ENCODE measurements around the gene EMC10.
A peak's percentile ranks its signal among the peaks of the same experiment; 100 is the strongest.

Gene EMC10

DNA sequence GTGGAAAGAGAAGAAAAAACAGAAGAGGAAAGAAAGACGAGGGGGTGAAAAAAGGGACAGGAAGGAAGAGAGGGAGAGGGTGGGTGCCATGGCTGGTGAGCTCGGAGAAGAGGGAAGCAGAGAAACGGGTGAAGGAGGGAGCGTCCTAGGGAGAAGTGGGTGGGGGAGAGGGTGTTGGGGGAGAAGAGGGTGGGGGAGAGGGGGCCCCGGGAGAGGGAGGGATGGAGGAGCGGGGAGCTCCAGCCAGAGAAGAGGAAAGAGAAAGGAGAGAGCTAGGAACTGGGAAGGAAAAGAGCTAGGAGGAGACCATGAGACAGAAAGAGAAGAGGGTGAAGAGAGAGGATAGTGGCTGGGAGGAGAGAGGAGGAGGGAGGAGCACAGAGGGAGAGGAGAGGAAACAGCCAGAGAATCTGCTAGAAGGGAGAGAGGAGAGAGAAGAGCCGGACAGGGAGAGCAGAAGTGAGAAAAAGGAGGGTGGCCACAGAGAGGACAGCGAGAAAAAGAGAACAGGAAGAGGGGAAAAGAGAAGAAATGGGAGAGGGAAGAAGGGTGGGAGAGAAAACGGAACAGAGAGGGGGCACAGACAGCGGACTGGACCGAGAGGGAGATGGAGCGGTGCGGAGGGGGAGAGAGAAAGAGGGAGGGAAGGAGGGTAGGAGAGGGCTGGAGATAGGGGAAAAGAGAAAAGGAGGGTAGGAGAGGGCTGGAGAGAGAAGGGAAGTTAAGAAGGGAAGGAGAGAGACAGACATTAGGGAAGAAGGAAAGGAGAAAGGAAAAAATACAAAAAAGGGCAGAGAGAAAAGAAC is 12.3 kb downstream of the EMC10 start (continued):
- no peak for TF ChIP-seq ZNF146 (tag by site-specific recombination; IDR thresholded peaks at IDR 0.05)
- no peak for TF ChIP-seq KLF10 (tag by site-specific recombination; IDR thresholded peaks at IDR 0.05)
- TF ChIP-seq KLF7 (tag by site-specific recombination; IDR thresholded peaks at IDR 0.05; ENCODE audit: borderline replicate concordance): no peak
- no peak for TF ChIP-seq ZNF837 (tag by site-specific recombination; IDR thresholded peaks at IDR 0.05)
- no peak for TF ChIP-seq ZFP3 (tag by site-specific recombination; IDR thresholded peaks at IDR 0.05; ENCODE audit: low read depth)
- peak; percentile 94 for TF ChIP-seq PRDM1 (tag by site-specific recombination; IDR thresholded peaks at IDR 0.05)

- POLR2A ChIA-PET: interaction anchor here (1.5 kb wide), 1 partner anchor 39 kb away, joined by 3 read pairs; no protein-coding TSS in a partner anchor
- no peak for TF ChIP-seq MYNN (tag by site-specific recombination; IDR thresholded peaks at IDR 0.05; ENCODE audit: borderline replicate concordance)
- TF ChIP-seq ZNF19 (tag by site-specific recombination; IDR thresholded peaks at IDR 0.05; ENCODE audit: low read depth): no peak
- no peak for TF ChIP-seq ZNF558 (tag by site-specific recombination; IDR thresholded peaks at IDR 0.05)
- peak; percentile 46 for TF ChIP-seq ZNF341 (tag by site-specific recombination; IDR thresholded peaks at IDR 0.05; ENCODE audit: low read depth)
- TF ChIP-seq ZNF596 (tag by site-specific recombination; IDR thresholded peaks at IDR 0.05): no peak
- no peak for TF ChIP-seq ZNF76 (tag by site-specific recombination; IDR thresholded peaks at IDR 0.05; ENCODE audit: borderline replicate concordance, low read depth)
- 0 out of 2 replicates have a peak, but pooled peaks have one; percentile 10 for TF ChIP-seq SP2 (tag by site-specific recombination; IDR thresholded peaks at IDR 0.05)
- peak; percentile 74 for TF ChIP-seq SCRT2 (tag by site-specific recombination; IDR thresholded peaks at IDR 0.05)
- TF ChIP-seq ZNF677 (tag by site-specific recombination; IDR thresholded peaks at IDR 0.05): no peak
- no peak for TF ChIP-seq ZEB2 (tag by site-specific recombination; IDR thresholded peaks at IDR 0.05)
- TF ChIP-seq MEIS1 (CRISPR knock-in tag; IDR thresholded peaks at IDR 0.05; ENCODE audit: borderline replicate concordance): no peak
- no peak for TF ChIP-seq HOXD13 (CRISPR knock-in tag; IDR thresholded peaks at IDR 0.05; ENCODE audit: borderline replicate concordance)
- H3K4me1 ChIP-seq (ENCODE audit: control insufficient read depth, insufficient read depth, low read length): no peaks in the 10 kb centered on the region
- no peak overlapping the region for H3K27ac ChIP-seq (ENCODE audit: extremely low read depth, low read depth, low read length)
- CTCF ChIA-PET: interaction anchor here (0.7 to 1.7 kb wide), 3 partner anchors 11 to 290 kb away, joined by 3 to 4 read pairs (median 4); no protein-coding TSS in a partner anchor
- H3K9me3 ChIP-seq (ENCODE audit: control insufficient read depth, insufficient read depth, low read depth, low read length): no peaks in the 10 kb centered on the region
- H3K4me3 ChIP-seq (ENCODE audit: low read depth, low read length): no peak overlapping the region
- H3K36me3 ChIP-seq (ENCODE audit: control insufficient read depth in 2 of 2, insufficient read depth in 1 of 2, low read length in 2 of 2): peaks cover 0 to 24% of the 10 kb centered on the region in 2 experiments; a peak in 1 of 3 replicates
These were observed 13.2 kb downstream of the EMC10 start for GRCh38 chr19:50489461-50490011.

DNA sequence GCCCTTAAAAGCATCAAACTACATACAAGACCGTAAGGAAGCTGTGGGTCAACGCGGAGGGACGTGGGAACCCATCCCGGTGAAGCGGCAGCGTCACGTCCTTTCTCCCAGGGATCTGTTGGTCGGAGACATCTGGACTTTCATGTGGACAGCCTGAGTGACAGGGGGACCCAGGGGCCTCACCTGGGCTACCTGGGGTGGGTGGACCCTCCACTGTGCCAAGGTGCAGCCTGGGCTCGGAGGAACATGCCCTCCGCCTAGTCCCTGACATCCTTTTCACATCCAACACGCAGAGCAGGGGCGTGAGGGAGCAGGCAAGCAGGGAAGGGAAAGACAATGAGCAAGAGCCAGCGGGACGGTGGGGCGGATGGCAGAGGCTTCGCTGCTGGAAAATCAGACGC is 14.1 kb downstream of the EMC10 start:
- H3K36me3 ChIP-seq (ENCODE audit: control insufficient read depth in 2 of 2, insufficient read depth in 1 of 2, low read length in 2 of 2): peaks cover 0 to 15% of the 10 kb centered on the region in 2 experiments; a peak in 1 of 3 replicates
- H3K9me3 ChIP-seq (ENCODE audit: control insufficient read depth, insufficient read depth, low read depth, low read length): no peaks in the 10 kb centered on the region
- ChIA-PET POLR2A (no interaction called here), CTCF (no interaction called here)
- H3K4me1 ChIP-seq (ENCODE audit: control insufficient read depth, insufficient read depth, low read length): no peaks in the 10 kb centered on the region
- H3K4me3 ChIP-seq (ENCODE audit: low read depth, low read length): no peak overlapping the region
- H3K27ac ChIP-seq (ENCODE audit: extremely low read depth, low read depth, low read length): no peak overlapping the region
- TF ChIP-seq PATZ1 (tag by site-specific recombination; IDR thresholded peaks at IDR 0.05): no peak
- no peak for TF ChIP-seq ZFHX2 (tag by site-specific recombination; conservative IDR thresholded peaks at IDR 0.05)
- no peak for TF ChIP-seq ZNF211 (tag by site-specific recombination; IDR thresholded peaks at IDR 0.05; ENCODE audit: low read depth)
- no peak for TF ChIP-seq MYNN (tag by site-specific recombination; IDR thresholded peaks at IDR 0.05; ENCODE audit: borderline replicate concordance)
- no peak for TF ChIP-seq GFI1B (tag by site-specific recombination; IDR thresholded peaks at IDR 0.05)
- TF ChIP-seq, protein P1, sequence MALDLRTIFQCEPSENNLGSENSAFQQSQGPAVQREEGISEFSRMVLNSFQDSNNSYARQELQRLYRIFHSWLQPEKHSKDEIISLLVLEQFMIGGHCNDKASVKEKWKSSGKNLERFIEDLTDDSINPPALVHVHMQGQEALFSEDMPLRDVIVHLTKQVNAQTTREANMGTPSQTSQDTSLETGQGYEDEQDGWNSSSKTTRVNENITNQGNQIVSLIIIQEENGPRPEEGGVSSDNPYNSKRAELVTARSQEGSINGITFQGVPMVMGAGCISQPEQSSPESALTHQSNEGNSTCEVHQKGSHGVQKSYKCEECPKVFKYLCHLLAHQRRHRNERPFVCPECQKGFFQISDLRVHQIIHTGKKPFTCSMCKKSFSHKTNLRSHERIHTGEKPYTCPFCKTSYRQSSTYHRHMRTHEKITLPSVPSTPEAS (tag by site-specific recombination; IDR thresholded peaks at IDR 0.05): no peak
- no peak for TF ChIP-seq ZBTB20 (tag by site-specific recombination; IDR thresholded peaks at IDR 0.05)
- TF ChIP-seq, protein P2, sequence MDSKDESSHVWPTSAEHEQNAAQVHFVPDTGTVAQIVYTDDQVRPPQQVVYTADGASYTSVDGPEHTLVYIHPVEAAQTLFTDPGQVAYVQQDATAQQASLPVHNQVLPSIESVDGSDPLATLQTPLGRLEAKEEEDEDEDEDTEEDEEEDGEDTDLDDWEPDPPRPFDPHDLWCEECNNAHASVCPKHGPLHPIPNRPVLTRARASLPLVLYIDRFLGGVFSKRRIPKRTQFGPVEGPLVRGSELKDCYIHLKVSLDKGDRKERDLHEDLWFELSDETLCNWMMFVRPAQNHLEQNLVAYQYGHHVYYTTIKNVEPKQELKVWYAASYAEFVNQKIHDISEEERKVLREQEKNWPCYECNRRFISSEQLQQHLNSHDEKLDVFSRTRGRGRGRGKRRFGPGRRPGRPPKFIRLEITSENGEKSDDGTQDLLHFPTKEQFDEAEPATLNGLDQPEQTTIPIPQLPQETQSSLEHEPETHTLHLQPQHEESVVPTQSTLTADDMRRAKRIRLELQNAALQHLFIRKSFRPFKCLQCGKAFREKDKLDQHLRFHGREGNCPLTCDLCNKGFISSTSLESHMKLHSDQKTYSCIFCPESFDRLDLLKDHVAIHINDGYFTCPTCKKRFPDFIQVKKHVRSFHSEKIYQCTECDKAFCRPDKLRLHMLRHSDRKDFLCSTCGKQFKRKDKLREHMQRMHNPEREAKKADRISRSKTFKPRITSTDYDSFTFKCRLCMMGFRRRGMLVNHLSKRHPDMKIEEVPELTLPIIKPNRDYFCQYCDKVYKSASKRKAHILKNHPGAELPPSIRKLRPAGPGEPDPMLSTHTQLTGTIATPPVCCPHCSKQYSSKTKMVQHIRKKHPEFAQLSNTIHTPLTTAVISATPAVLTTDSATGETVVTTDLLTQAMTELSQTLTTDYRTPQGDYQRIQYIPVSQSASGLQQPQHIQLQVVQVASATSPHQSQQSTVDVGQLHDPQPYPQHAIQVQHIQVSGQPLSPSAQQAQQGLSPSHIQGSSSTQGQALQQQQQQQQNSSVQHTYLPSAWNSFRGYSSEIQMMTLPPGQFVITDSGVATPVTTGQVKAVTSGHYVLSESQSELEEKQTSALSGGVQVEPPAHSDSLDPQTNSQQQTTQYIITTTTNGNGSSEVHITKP (tag by site-specific recombination; IDR thresholded peaks at IDR 0.05): no peak

Measured in HEK293 (cell line).